Keratinocyte (primary cell): ENCODE data around the gene GLE1.

Experiments used
- EZH2 ChIP-seq: IDR thresholded peaks from one replicate; pipeline ENCODE4 v1.6.1; 2012; ENCODE audit warnings: inconsistent platforms, mild to moderate bottlenecking, low read length, moderate library complexity
- TF ChIP-seq, protein P1 (sequence below), 3 experiments: IDR thresholded peaks in 1 of 3; conservative IDR thresholded peaks in 1 of 3; optimal IDR thresholded peaks in 1 of 3; 2 replicates in 2 of 3; 3 replicates in 1 of 3; pipeline versions ENCODE3 to v1.5.1; 2011; ENCODE audit warnings: low read length in 3 of 3, mild to moderate bottlenecking in 3 of 3, moderate library complexity in 2 of 3, control low read depth in 1 of 3, inconsistent platforms in 1 of 3; ENCODE audit not compliant: insufficient read depth in 2 of 3; ENCODE audit errors: extremely low read depth in 1 of 3

- TF ChIP-seq, protein P1, sequence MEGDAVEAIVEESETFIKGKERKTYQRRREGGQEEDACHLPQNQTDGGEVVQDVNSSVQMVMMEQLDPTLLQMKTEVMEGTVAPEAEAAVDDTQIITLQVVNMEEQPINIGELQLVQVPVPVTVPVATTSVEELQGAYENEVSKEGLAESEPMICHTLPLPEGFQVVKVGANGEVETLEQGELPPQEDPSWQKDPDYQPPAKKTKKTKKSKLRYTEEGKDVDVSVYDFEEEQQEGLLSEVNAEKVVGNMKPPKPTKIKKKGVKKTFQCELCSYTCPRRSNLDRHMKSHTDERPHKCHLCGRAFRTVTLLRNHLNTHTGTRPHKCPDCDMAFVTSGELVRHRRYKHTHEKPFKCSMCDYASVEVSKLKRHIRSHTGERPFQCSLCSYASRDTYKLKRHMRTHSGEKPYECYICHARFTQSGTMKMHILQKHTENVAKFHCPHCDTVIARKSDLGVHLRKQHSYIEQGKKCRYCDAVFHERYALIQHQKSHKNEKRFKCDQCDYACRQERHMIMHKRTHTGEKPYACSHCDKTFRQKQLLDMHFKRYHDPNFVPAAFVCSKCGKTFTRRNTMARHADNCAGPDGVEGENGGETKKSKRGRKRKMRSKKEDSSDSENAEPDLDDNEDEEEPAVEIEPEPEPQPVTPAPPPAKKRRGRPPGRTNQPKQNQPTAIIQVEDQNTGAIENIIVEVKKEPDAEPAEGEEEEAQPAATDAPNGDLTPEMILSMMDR (optimal IDR thresholded peaks at IDR 0.05 in 1 of 3, IDR thresholded peaks at IDR 0.05 in 1 of 3, conservative IDR thresholded peaks at IDR 0.05 in 1 of 3; ENCODE audit: extremely low read depth in 1 of 3, insufficient read depth in 2 of 3, low read length in 3 of 3), result no peak
- no peak for TF ChIP-seq EZH2
These were observed 74.7 kb downstream of the GLE1 start for GRCh38 chr9:128579194-128579593.
